HCT116 (cell line): ENCODE measurements around the gene RRH. TPM values are rescaled to one million over a fixed set of nuclear protein-coding genes. Genes with fewer than 3 reads are reported as not detected.

Experiments used
- ATAC-seq: fragments of 200-7000 bp; cut with Tn5 transposase; 2 replicates; pipeline ENCODE4 v1.9.1; 2020; ENCODE audit warnings: mild to moderate bottlenecking, moderate library complexity
- BruUV-seq: library from RNA; stranded (reverse); fragments of 400-500 nt; replicated peaks from 2 replicates; lab custom pipeline; 2021; lab: Mats Ljungman, UMichigan
- CTCF ChIA-PET: fragments of 300-600 bp; sonication (Branson Sonifier 250); formaldehyde crosslinking; loops from one replicate; lab custom pipeline; 2021; ENCODE audit warnings: antibody characterized with exemption; lab: Charles Lee
- POLR2A ChIA-PET: fragments of 300-600, 350-600 bp; sonication (Branson Sonifier 250); formaldehyde crosslinking; loops from one replicate; lab custom pipeline; 2021; ENCODE audit warnings: antibody characterized with exemption; lab: Charles Lee
- RAD21 ChIA-PET, 2 experiments: fragments of 300-600 bp; sonication (Branson Sonifier 250); formaldehyde crosslinking; loops; one replicate each; lab custom pipeline; 2023; ENCODE audit warnings: low total read pairs in 2 of 2; ENCODE audit not compliant: uncharacterized antibody in 2 of 2, unreplicated experiment in 2 of 2, low non-redundant PET in 1 of 2; lab: Charles Lee
- DNase-seq: peaks from one replicate; pipeline ENCODE4 v3.0.0-alpha.2; 2010; ENCODE audit warnings: low read depth, low spot score
- H2AFZ ChIP-seq: fragments of 200-600 bp; shearing (Covaris generic), sonication (generic); 2 replicates; pipeline ENCODE4 v1.6.1; 2017; ENCODE audit warnings: low read depth, mixed run types, mixed read lengths, antibody characterized with exemption, low read length; ENCODE audit not compliant: poor library complexity, severe bottlenecking
- H3K27ac ChIP-seq: 2 replicates; pipeline ENCODE4 v1.5.1; 2012; ENCODE audit warnings: low read depth, low read length
- H3K27me3 ChIP-seq: fragments of 200-600 bp; sonication (generic); 2 replicates; pipeline ENCODE4 v1.6.1; 2016; ENCODE audit warnings: mixed run types, low read length, mixed read lengths; ENCODE audit not compliant: insufficient read depth
- H3K36me3 ChIP-seq, 2 experiments: fragments of 200-500 bp in 1 of 2; fragments of 200-600 bp in 1 of 2; sonication (Bioruptor generic) in 1 of 2; sonication (generic) in 1 of 2; 2 replicates each; pipeline versions ENCODE4 v1.5.1 to v1.6.1; 2014 to 2016; ENCODE audit warnings: low read length in 2 of 2, inconsistent platforms in 1 of 2, mixed read lengths in 1 of 2, mixed run types in 1 of 2; ENCODE audit not compliant: insufficient read depth in 2 of 2, control insufficient read depth in 1 of 2
- H3K4me1 ChIP-seq, 2 experiments: fragments of 200-600 bp in 1 of 2; sonication (generic) in 1 of 2; 2 replicates each; pipeline versions ENCODE4 v1.5.1 to v1.6.1; 2012 to 2017; ENCODE audit warnings: low read length in 2 of 2, inconsistent platforms in 1 of 2, mild to moderate bottlenecking in 1 of 2, mixed read lengths in 1 of 2, mixed run types in 1 of 2, moderate library complexity in 1 of 2; ENCODE audit not compliant: insufficient read depth in 2 of 2, control insufficient read depth in 1 of 2
- H3K4me2 ChIP-seq: fragments of 200-600 bp; sonication (generic); 2 replicates; pipeline ENCODE4 v1.6.1; 2017; ENCODE audit warnings: mixed run types, low read length, mixed read lengths
- H3K4me3 ChIP-seq, 2 experiments: fragments of 200-600 bp in 1 of 2; sonication (generic) in 1 of 2; replicated peaks in 1 of 2; 2 replicates each; pipeline ENCODE4 v1.5.1; 2011 to 2016; ENCODE audit warnings: low read length in 2 of 2, control low read depth in 1 of 2, low read depth in 1 of 2, mild to moderate bottlenecking in 1 of 2, mixed read lengths in 1 of 2, mixed run types in 1 of 2
- H3K79me2 ChIP-seq: fragments of 200-600 bp; sonication (generic); 2 replicates; pipeline ENCODE4 v1.6.1; 2017; ENCODE audit warnings: mild to moderate bottlenecking, mixed run types, low read length, moderate library complexity, mixed read lengths; ENCODE audit not compliant: insufficient read depth
- H3K9ac ChIP-seq: fragments of 200-600 bp; sonication (generic); 2 replicates; pipeline ENCODE4 v1.6.1; 2016; ENCODE audit warnings: low read length, mixed read lengths
- H3K9me2 ChIP-seq: fragments of 200-600 bp; sonication (generic), shearing (Covaris generic); 2 replicates; pipeline ENCODE4 v1.6.1; 2017; ENCODE audit warnings: mixed run types, mild to moderate bottlenecking, moderate library complexity; ENCODE audit not compliant: insufficient read depth
- H3K9me3 ChIP-seq, 2 experiments: fragments of 200-500 bp in 1 of 2; fragments of 200-600 bp in 1 of 2; sonication (Bioruptor generic) in 1 of 2; sonication (generic) in 1 of 2; 2 replicates each; pipeline ENCODE4 v1.6.1; 2014 to 2017; ENCODE audit warnings: low read length in 2 of 2, mixed read lengths in 2 of 2, inconsistent platforms in 1 of 2, low read depth in 1 of 2, mild to moderate bottlenecking in 1 of 2, mixed run types in 1 of 2, moderate library complexity in 1 of 2; ENCODE audit not compliant: control insufficient read depth in 1 of 2, insufficient read depth in 1 of 2
- H4K20me1 ChIP-seq: fragments of 200-600 bp; sonication (generic), shearing (Covaris generic); 2 replicates; pipeline ENCODE4 v1.6.1; 2017; ENCODE audit warnings: mixed run types, mild to moderate bottlenecking, moderate library complexity; ENCODE audit not compliant: insufficient read depth
- CTCF ChIP-seq, 3 experiments: fragments of 200-600 bp in 1 of 3; sonication (generic) in 1 of 3; IDR thresholded peaks in 2 of 3; conservative IDR thresholded peaks in 1 of 3; 2 replicates each; pipeline ENCODE4 v1.5.1; 2012 to 2017; ENCODE audit warnings: low read depth in 2 of 3, low read length in 2 of 3, antibody characterized with exemption in 1 of 3, borderline replicate concordance in 1 of 3, control low read depth in 1 of 3, mild to moderate bottlenecking in 1 of 3, mixed read lengths in 1 of 3, mixed run types in 1 of 3, moderate library complexity in 1 of 3; ENCODE audit not compliant: insufficient read depth in 1 of 3
- EGR1 ChIP-seq: IDR thresholded peaks from 2 replicates; pipeline ENCODE4 v1.6.1; 2012; ENCODE audit warnings: low read depth
- JUND ChIP-seq: IDR thresholded peaks from 2 replicates; pipeline ENCODE4 v1.6.1; 2012
- SP1 ChIP-seq: IDR thresholded peaks from 2 replicates; pipeline ENCODE4 v1.6.1; 2012; ENCODE audit warnings: low read depth
- SRF ChIP-seq: IDR thresholded peaks from 2 replicates; pipeline ENCODE4 v1.6.1; 2012; ENCODE audit warnings: low read depth
- ZBTB33 ChIP-seq: IDR thresholded peaks from 2 replicates; pipeline ENCODE4 v1.6.1; 2011; ENCODE audit warnings: mild to moderate bottlenecking, low read length, moderate library complexity; ENCODE audit not compliant: insufficient replicate concordance; ENCODE audit errors: extremely low read depth
- intact Hi-C: fragments of 100-400 bp; cut with micrococcal nuclease; formaldehyde crosslinking; loops from 2 replicates; pipeline ENCODE4 v1.10.0; 2022
- total RNA-seq: library from RNA; stranded (reverse); gene quantifications from one replicate; pipeline ENCODE4 v1.2.1, GENCODE V29; 2021; ENCODE audit not compliant: unreplicated experiment

The RRH gene
- total RNA-seq, 1 experiment from 2014 or later, result 0.42 TPM

- no peaks in the 10 kb centered on the region for H3K79me2 ChIP-seq
- H3K9me2 ChIP-seq, result no peaks in the 10 kb centered on the region
- peaks cover 0 to 5% of the 10 kb centered on the region in 2 experiments; a peak in 1 of 4 replicates for H3K4me1 ChIP-seq
- no peaks in the 10 kb centered on the region for H3K36me3 ChIP-seq
- no peaks in the 10 kb centered on the region; a peak in 1 of 4 replicates for H3K9me3 ChIP-seq
- no peak overlapping the region for H3K9ac ChIP-seq
- TF ChIP-seq SRF (no peak), JUND (no peak), ZBTB33 (no peak), CTCF (IDR thresholded peaks at IDR 0.05 in 2 of 3, conservative IDR thresholded peaks at IDR 0.05 in 1 of 3; ENCODE audit: borderline replicate concordance in 1 of 3, insufficient read depth in 1 of 3, low read depth in 2 of 3, low read length in 2 of 3) (peak in 2 of 3 experiments; percentile 22 to 28; a peak in 2 of 6 replicates), EGR1 (no peak), SP1 (no peak)
- BruUV-seq, result no TSS peak
- no peak overlapping the region for H2AFZ ChIP-seq
- ATAC-seq (peak; percentile 84), DNase-seq (no peak)
- no peaks in the 10 kb centered on the region for H4K20me1 ChIP-seq
- no peaks in the 10 kb centered on the region for H3K27me3 ChIP-seq
- intact Hi-C loops, result no loop called here
- no peak overlapping the region for H3K4me2 ChIP-seq
- ChIA-PET POLR2A (no interaction called here), RAD21 (no interaction called here), CTCF (interaction anchor here (1.4 kb wide), 1 partner anchor 368 kb away, joined by 3 read pairs; no protein-coding TSS in a partner anchor)
- H3K27ac ChIP-seq, result no peak overlapping the region
- H3K4me3 ChIP-seq, result no peak overlapping the region
Measured at GRCh38 chr4:109798866-109799265, 28.9 kb upstream of the RRH start.
